Measurements from ENCODE around the gene FHL3. TPM values are rescaled to one million over a fixed set of nuclear protein-coding genes. Genes with fewer than 3 reads are reported as not detected.

FHL3 gene
- total and polyA plus RNA-seq, 9 of the 15 experiments (the other 6 are each of a cell fraction or from before 2014, with no cell fraction given), result 6.1 to 144 (median 34.1) TPM

- peaks cover 75% of the 10 kb centered on the region for H3K79me2 ChIP-seq (ENCODE audit: control insufficient read depth, insufficient read depth, low read length)
- TSS peak; percentile 99 for BruUV-seq (replicated peaks)
- peaks cover 83% of the 10 kb centered on the region for H3K36me3 ChIP-seq (ENCODE audit: control insufficient read depth, insufficient read depth, low read length)
- H3K27me3 ChIP-seq (ENCODE audit: control insufficient read depth in 2 of 2, insufficient read depth in 2 of 2, low read length in 2 of 2), result no peaks in the 10 kb centered on the region
- DNase-seq (ENCODE audit: extremely low read depth in 1 of 4, low spot score in 3 of 4) (peak; percentile 84 to 96 (median 89)), FAIRE-seq (peak; percentile 95), ATAC-seq (peak; percentile 74)
- POLR2A ChIA-PET, result interaction anchor here (0.5 to 5.9 kb wide), 8 partner anchors 8 to 822 kb away, joined by 3 to 66 read pairs (median 4); partner anchors contain the start of genes SF3A3 and UTP11
- H2AFZ ChIP-seq (ENCODE audit: low read depth, low read length), result peak overlapping the region; percentile 43; the same call in 1 of the 2 replicates
- 4% methylated on average over 9 of the region's 9 CpGs for WGBS (ENCODE audit: insufficient coverage, low coverage, missing lambda C conversion rate)
- intact Hi-C loops (cut with micrococcal nuclease), result no loop called here
- H3K27ac ChIP-seq (ENCODE audit: extremely low read depth, low read depth, low read length), result peak overlapping the region; percentile 96
- CTCF ChIA-PET (ENCODE audit: low intra/inter-chr PET ratio), result no interaction called here
- in situ Hi-C loops (cut with MboI), result no loop called here
- H3K4me2 ChIP-seq (ENCODE audit: insufficient read depth, low read length), result peak overlapping the region; percentile 80
- H3K9me1 ChIP-seq (ENCODE audit: control insufficient read depth, insufficient read depth, low read length), result peaks cover 2% of the 10 kb centered on the region
- 0 out of 2 replicates have a peak, but pooled peaks cover 11% of the 10 kb centered on the region for H4K20me1 ChIP-seq (replicated peaks; ENCODE audit: control insufficient read depth, insufficient read depth, low read length)
- peak overlapping the region; percentile 82 to 90 for H3K9ac ChIP-seq (ENCODE audit: insufficient read depth in 1 of 2, low read depth in 2 of 2, low read length in 2 of 2)
- peak overlapping the region; percentile 65 for H3K4me3 ChIP-seq
- peaks cover 51 to 73% of the 10 kb centered on the region in 2 experiments for H3K4me1 ChIP-seq (replicated peaks in 1 of 2; ENCODE audit: control insufficient read depth in 2 of 2, insufficient read depth in 2 of 2, low read length in 2 of 2)
- no peaks in the 10 kb centered on the region for H3K9me3 ChIP-seq (replicated peaks; ENCODE audit: control insufficient read depth, insufficient read depth, low read depth, low read length)
- TF ChIP-seq SOX6 (IDR thresholded peaks at IDR 0.05) (peak; percentile 73), ELF4 (CRISPR knock-in tag; IDR thresholded peaks at IDR 0.05) (peak; percentile 55), ZBTB9 (CRISPR knock-in tag; IDR thresholded peaks at IDR 0.05) (0 out of 2 replicates have a peak, but pooled peaks have one; percentile 11), CBX3 (IDR thresholded peaks at IDR 0.05; ENCODE audit: borderline replicate concordance in 1 of 2, low read length in 2 of 2) (peak in 1 of 2 experiments; percentile 54; a peak in 1 of 3 replicates), ZNF830 (CRISPR knock-in tag; IDR thresholded peaks at IDR 0.05) (peak; percentile 80; the same call in 1 of the 2 replicates), DDX20 (tag; IDR thresholded peaks at IDR 0.05; ENCODE audit: low read depth) (0 out of 2 replicates have a peak, but pooled peaks have one; percentile 58), MTA1 (IDR thresholded peaks at IDR 0.05; ENCODE audit: borderline replicate concordance) (peak; percentile 74; the same call in 1 of the 2 replicates), AFF1 (IDR thresholded peaks at IDR 0.05; ENCODE audit: low read depth in 1 of 2, partially characterized antibody in 2 of 2) (peak; percentile 26 to 94), ILF3 (IDR thresholded peaks at IDR 0.05; ENCODE audit: borderline replicate concordance) (peak; percentile 73; the same call in 1 of the 2 replicates), FOXM1 (IDR thresholded peaks at IDR 0.05; ENCODE audit: low read depth) (peak; percentile 84), FOXM1 (CRISPR knock-in tag; IDR thresholded peaks at IDR 0.05; ENCODE audit: low read depth) (no peak), SNRNP70 (optimal IDR thresholded peaks at IDR 0.05; ENCODE audit: low read depth, low read length) (no peak), JUND (IDR thresholded peaks at IDR 0.05; ENCODE audit: borderline replicate concordance, low read depth, low read length) (peak; percentile 100), JUND (tag; IDR thresholded peaks at IDR 0.05; ENCODE audit: borderline replicate concordance, low read depth, low read length) (peak; percentile 98; the same call in 2 of the 3 replicates), EP300 (IDR thresholded peaks at IDR 0.05; ENCODE audit: low read length) (peak; percentile 98)
Observed at GRCh38 chr1:37999430-38000232, 5.7 kb downstream of the FHL3 start.
